Liver (tissue), 9 donors: ENCODE results near the gene GRK5. TPM values are rescaled to one million over a fixed set of nuclear protein-coding genes. Genes with fewer than 3 reads are reported as not detected.

Experiments
- DNase-seq: peaks from one replicate; pipeline ENCODE4 v3.0.0-alpha.2; 2017; ENCODE audit warnings: low spot score
- H3K27ac ChIP-seq, 2 donors: one replicate each; pipeline ENCODE4 v1.7.0; 2013; ENCODE audit warnings: inconsistent platforms in 2 of 2, low read length in 2 of 2, control low read depth in 1 of 2, low read depth in 1 of 2, mild to moderate bottlenecking in 1 of 2
- H3K27me3 ChIP-seq, 4 donors: one replicate each; pipeline versions ENCODE4 v1.6.1 to v1.7.0; 2013; ENCODE audit warnings: low read length in 3 of 4, inconsistent platforms in 1 of 4, mild to moderate bottlenecking in 1 of 4, moderate library complexity in 1 of 4; ENCODE audit not compliant: control insufficient read depth in 4 of 4, insufficient read depth in 4 of 4
- H3K36me3 ChIP-seq, 4 donors: one replicate each; pipeline versions ENCODE4 v1.6.1 to v1.7.0; 2013; ENCODE audit warnings: low read length in 3 of 4, mild to moderate bottlenecking in 3 of 4, low read depth in 1 of 4, moderate library complexity in 1 of 4; ENCODE audit not compliant: control insufficient read depth in 4 of 4, insufficient read depth in 3 of 4
- H3K4me1 ChIP-seq, 4 donors: one replicate each; pipeline versions ENCODE4 v1.6.1 to v1.7.0; 2013; ENCODE audit warnings: low read length in 3 of 4, mild to moderate bottlenecking in 3 of 4, moderate library complexity in 1 of 4; ENCODE audit not compliant: control insufficient read depth in 4 of 4, insufficient read depth in 4 of 4
- H3K4me3 ChIP-seq, 3 donors: one replicate each; pipeline versions ENCODE4 v1.6.1 to v1.7.0; 2013; ENCODE audit warnings: low read length in 3 of 3, control low read depth in 1 of 3, low read depth in 1 of 3, mild to moderate bottlenecking in 1 of 3
- H3K9ac ChIP-seq, 2 donors: one replicate each; pipeline ENCODE4 v1.7.0; 2013; ENCODE audit warnings: low read length in 2 of 2, mild to moderate bottlenecking in 2 of 2, moderate library complexity in 2 of 2, control low read depth in 1 of 2, low read depth in 1 of 2
- H3K9me3 ChIP-seq, 4 donors: one replicate each; pipeline versions ENCODE4 v1.6.1 to v1.7.0; 2013; ENCODE audit warnings: low read length in 3 of 4; ENCODE audit not compliant: control insufficient read depth in 4 of 4
- EGR1 ChIP-seq, 2 donors: IDR thresholded peaks; 2 replicates each; pipeline ENCODE4 v1.6.1; 2016 to 2018; ENCODE audit warnings: antibody characterized with exemption in 2 of 2, low read depth in 2 of 2
- FOXA1 ChIP-seq: IDR thresholded peaks from 2 replicates; pipeline ENCODE4 v1.6.1; 2016; ENCODE audit warnings: antibody characterized with exemption
- FOXA2 ChIP-seq: IDR thresholded peaks from 2 replicates; pipeline ENCODE4 v1.6.1; 2016; ENCODE audit warnings: antibody characterized with exemption
- HNF4A ChIP-seq, 2 donors: conservative IDR thresholded peaks; 2 replicates each; pipeline ENCODE4 v1.6.1; 2016; ENCODE audit warnings: antibody characterized with exemption in 2 of 2, mild to moderate bottlenecking in 2 of 2
- JUND ChIP-seq, 2 donors: IDR thresholded peaks; 2 replicates each; pipeline ENCODE4 v1.6.1; 2016; ENCODE audit warnings: antibody characterized with exemption in 2 of 2
- NR2F2 ChIP-seq: IDR thresholded peaks from 2 replicates; pipeline ENCODE4 v1.6.1; 2016; ENCODE audit warnings: antibody characterized with exemption
- RAD21 ChIP-seq, 2 donors: IDR thresholded peaks; 2 replicates each; pipeline ENCODE4 v1.6.1; 2016; ENCODE audit warnings: antibody characterized with exemption in 2 of 2, mild to moderate bottlenecking in 2 of 2
- RXRA ChIP-seq, 2 donors: IDR thresholded peaks; 2 replicates each; pipeline ENCODE4 v1.6.1; 2017 to 2018; ENCODE audit warnings: antibody characterized with exemption in 2 of 2, mild to moderate bottlenecking in 1 of 2
- SP1 ChIP-seq: IDR thresholded peaks from 2 replicates; pipeline ENCODE4 v1.6.1; 2018; ENCODE audit warnings: antibody characterized with exemption, mild to moderate bottlenecking
- TAF1 ChIP-seq: conservative IDR thresholded peaks from 2 replicates; pipeline ENCODE4 v1.6.1; 2016; ENCODE audit warnings: antibody characterized with exemption, mild to moderate bottlenecking
- YY1 ChIP-seq: IDR thresholded peaks from 2 replicates; pipeline ENCODE4 v1.6.1; 2016; ENCODE audit warnings: antibody characterized with exemption, mild to moderate bottlenecking
- WGBS: extraction: QIAGEN DNeasy Blood & Tissue Kit; methylation state at CpG from one replicate; pipeline ENCODE4 v1.1.7; 2013; 5-methylcytosine and 5-hydroxymethylcytosine counted together
- polyA plus RNA-seq, 2 donors: library from polyadenylated mRNA; stranded (reverse) in 1 of 2; unstranded in 1 of 2; fragments of 200-250 nt in 1 of 2; fragments of >200 nt in 1 of 2; fragmentation: Nextera tagmentation in 1 of 2; extraction: Ambion mirVana in 1 of 2; gene quantifications; one replicate each; pipeline versions ENCODE4 v1.2.1 to v1.2.3, GENCODE V29; 2013 to 2015
- total RNA-seq, 2 donors: library from RNA; depleted of rRNA; stranded (reverse); fragments of >200 nt; gene quantifications; one replicate each; pipeline ENCODE4 v1.2.3, GENCODE V29; 2014
- TF ChIP-seq, protein P1 (sequence below): fragments of 150-350 bp; IDR thresholded peaks from 2 replicates; pipeline ENCODE4 v1.5.1; 2017; ENCODE audit warnings: improper control_type of control experiment, low read depth, low read length; ENCODE audit not compliant: missing input control
- TF ChIP-seq, protein P2 (sequence below): IDR thresholded peaks from 2 replicates; pipeline ENCODE4 v1.6.1; 2016; ENCODE audit warnings: antibody characterized with exemption
- TF ChIP-seq, protein P3 (sequence below): IDR thresholded peaks from 2 replicates; pipeline ENCODE4 v1.6.1; 2016; ENCODE audit warnings: antibody characterized with exemption, mild to moderate bottlenecking
- TF ChIP-seq, protein P4 (sequence below): IDR thresholded peaks from 2 replicates; pipeline ENCODE4 v1.6.1; 2016; ENCODE audit warnings: antibody characterized with exemption
- TF ChIP-seq, protein P5 (sequence below): IDR thresholded peaks from 2 replicates; pipeline ENCODE4 v1.6.1; 2016; ENCODE audit warnings: antibody characterized with exemption
- donor health status: healthy.
- donor health status: healthy.
- donor health status: healthy.
- donor health status: healthy.
- donor health status: healthy.

Gene GRK5
- total and polyA plus RNA-seq, 4 donors, result 2.1 to 6.6 (median 5.1) TPM

DNA sequence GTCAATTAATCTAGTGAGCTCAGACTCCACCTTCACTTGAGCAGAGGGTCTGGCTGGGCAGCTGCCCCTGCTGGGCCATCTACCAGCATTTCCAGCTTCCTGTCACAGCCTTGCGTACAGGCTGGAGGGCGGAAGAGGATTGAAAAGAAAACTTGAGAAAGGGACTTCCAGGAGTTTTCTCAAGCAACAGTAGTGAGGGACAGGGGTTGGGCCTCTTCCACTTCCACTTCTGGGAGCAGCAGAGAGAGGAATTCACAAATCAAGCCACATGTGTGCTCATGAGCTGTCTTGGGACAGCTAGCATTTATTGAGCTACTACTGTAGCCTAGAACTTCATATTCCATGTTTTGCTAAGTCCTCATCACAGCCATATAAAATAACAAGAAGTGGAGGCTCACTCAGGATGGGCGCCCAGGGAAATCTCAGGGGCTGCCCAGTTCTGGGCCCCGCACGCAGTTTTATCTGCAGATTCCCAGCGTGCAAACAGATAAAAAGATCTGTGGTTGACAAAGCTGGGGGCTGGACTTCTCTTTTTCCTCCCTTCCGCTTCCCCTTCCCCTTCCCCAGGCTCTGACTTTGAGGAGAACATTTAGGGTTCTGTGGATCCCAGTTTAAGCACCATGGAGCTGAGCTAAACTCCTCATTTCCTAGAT, 199.4 kb downstream of the GRK5 start:
- Histone ChIP-seq H3K9me3 (no peaks in the 10 kb centered on the region), H3K27me3 (no peaks in the 10 kb centered on the region), H3K4me3 (no peak overlapping the region), H3K27ac (peak overlapping the region; percentile 56 to 81), H3K4me1 (no peaks in the 10 kb centered on the region), H3K9ac (no peak overlapping the region), H3K36me3 (no peaks in the 10 kb centered on the region)
- no peak for TF ChIP-seq NR2F2
- TF ChIP-seq, protein P1, sequence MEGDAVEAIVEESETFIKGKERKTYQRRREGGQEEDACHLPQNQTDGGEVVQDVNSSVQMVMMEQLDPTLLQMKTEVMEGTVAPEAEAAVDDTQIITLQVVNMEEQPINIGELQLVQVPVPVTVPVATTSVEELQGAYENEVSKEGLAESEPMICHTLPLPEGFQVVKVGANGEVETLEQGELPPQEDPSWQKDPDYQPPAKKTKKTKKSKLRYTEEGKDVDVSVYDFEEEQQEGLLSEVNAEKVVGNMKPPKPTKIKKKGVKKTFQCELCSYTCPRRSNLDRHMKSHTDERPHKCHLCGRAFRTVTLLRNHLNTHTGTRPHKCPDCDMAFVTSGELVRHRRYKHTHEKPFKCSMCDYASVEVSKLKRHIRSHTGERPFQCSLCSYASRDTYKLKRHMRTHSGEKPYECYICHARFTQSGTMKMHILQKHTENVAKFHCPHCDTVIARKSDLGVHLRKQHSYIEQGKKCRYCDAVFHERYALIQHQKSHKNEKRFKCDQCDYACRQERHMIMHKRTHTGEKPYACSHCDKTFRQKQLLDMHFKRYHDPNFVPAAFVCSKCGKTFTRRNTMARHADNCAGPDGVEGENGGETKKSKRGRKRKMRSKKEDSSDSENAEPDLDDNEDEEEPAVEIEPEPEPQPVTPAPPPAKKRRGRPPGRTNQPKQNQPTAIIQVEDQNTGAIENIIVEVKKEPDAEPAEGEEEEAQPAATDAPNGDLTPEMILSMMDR, result no peak
- no peak for TF ChIP-seq RAD21 (IDR thresholded peaks at IDR 0.05)
- TF ChIP-seq JUND (IDR thresholded peaks at IDR 0.05), result no peak
- TF ChIP-seq RXRA (IDR thresholded peaks at IDR 0.05), result no peak
- TF ChIP-seq SP1, result no peak
- TF ChIP-seq YY1, result no peak
- TF ChIP-seq, protein P2, sequence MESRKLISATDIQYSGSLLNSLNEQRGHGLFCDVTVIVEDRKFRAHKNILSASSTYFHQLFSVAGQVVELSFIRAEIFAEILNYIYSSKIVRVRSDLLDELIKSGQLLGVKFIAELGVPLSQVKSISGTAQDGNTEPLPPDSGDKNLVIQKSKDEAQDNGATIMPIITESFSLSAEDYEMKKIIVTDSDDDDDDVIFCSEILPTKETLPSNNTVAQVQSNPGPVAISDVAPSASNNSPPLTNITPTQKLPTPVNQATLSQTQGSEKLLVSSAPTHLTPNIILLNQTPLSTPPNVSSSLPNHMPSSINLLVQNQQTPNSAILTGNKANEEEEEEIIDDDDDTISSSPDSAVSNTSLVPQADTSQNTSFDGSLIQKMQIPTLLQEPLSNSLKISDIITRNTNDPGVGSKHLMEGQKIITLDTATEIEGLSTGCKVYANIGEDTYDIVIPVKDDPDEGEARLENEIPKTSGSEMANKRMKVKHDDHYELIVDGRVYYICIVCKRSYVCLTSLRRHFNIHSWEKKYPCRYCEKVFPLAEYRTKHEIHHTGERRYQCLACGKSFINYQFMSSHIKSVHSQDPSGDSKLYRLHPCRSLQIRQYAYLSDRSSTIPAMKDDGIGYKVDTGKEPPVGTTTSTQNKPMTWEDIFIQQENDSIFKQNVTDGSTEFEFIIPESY, result no peak
- TF ChIP-seq TAF1, result no peak
- TF ChIP-seq, protein P3, sequence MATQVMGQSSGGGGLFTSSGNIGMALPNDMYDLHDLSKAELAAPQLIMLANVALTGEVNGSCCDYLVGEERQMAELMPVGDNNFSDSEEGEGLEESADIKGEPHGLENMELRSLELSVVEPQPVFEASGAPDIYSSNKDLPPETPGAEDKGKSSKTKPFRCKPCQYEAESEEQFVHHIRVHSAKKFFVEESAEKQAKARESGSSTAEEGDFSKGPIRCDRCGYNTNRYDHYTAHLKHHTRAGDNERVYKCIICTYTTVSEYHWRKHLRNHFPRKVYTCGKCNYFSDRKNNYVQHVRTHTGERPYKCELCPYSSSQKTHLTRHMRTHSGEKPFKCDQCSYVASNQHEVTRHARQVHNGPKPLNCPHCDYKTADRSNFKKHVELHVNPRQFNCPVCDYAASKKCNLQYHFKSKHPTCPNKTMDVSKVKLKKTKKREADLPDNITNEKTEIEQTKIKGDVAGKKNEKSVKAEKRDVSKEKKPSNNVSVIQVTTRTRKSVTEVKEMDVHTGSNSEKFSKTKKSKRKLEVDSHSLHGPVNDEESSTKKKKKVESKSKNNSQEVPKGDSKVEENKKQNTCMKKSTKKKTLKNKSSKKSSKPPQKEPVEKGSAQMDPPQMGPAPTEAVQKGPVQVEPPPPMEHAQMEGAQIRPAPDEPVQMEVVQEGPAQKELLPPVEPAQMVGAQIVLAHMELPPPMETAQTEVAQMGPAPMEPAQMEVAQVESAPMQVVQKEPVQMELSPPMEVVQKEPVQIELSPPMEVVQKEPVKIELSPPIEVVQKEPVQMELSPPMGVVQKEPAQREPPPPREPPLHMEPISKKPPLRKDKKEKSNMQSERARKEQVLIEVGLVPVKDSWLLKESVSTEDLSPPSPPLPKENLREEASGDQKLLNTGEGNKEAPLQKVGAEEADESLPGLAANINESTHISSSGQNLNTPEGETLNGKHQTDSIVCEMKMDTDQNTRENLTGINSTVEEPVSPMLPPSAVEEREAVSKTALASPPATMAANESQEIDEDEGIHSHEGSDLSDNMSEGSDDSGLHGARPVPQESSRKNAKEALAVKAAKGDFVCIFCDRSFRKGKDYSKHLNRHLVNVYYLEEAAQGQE, result no peak
- TF ChIP-seq FOXA1, result no peak
- TF ChIP-seq HNF4A (conservative IDR thresholded peaks at IDR 0.05), result no peak
- no peak for TF ChIP-seq FOXA2
- TF ChIP-seq, protein P4, sequence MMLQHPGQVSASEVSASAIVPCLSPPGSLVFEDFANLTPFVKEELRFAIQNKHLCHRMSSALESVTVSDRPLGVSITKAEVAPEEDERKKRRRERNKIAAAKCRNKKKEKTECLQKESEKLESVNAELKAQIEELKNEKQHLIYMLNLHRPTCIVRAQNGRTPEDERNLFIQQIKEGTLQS, result no peak
- TF ChIP-seq, protein P5, sequence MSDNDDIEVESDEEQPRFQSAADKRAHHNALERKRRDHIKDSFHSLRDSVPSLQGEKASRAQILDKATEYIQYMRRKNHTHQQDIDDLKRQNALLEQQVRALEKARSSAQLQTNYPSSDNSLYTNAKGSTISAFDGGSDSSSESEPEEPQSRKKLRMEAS, result no peak
- TF ChIP-seq EGR1 (IDR thresholded peaks at IDR 0.05; ENCODE audit: low read depth in 2 of 2), result no peak
- WGBS, result 81% methylated on average over 7 of the region's 7 CpGs
- no peak for DNase-seq
